ENCODE results near the gene LGALS7B. TPM values are rescaled to one million over a fixed set of nuclear protein-coding genes. Genes with fewer than 3 reads are reported as not detected.
"Not testable (repeated sequence)": the region's sequence is repeated elsewhere in the genome, so short reads cannot be mapped to it uniquely, and the experiment has no call there.

LGALS7B gene
- polyA plus RNA-seq, 1 donor from 2014 or later, result not detected

DNA sequence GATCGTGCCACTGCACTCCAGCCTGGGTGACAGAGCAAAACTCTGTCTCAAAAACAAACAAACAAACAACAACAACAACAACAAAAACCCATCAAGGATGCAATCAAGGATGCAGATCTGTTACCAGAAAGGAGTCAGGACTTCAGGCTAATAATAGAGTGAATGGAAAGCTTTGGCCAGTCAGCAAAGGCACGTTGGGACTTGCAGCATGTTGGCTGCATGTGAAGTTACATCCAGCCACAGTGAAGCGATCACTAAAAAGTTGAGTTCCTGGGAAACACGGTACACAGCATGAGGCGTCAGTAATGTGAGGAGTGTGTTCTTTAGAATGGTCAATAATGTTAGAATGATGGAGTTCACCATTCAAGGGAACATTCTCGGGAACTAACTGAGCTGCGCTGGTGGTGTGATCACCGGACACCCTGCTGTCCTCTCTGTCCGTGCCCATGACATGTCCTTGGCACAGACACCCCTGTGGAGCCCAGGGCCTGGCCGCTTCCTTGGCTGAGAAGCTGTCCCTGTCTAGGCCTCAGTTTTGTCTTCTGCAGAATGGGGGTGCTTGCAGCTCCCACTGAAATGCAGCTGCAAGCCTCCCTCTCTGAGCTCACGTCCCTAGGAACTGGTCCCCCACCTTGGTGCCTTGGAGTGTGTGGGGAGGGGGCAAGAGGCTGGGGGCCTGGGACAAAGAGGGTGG is 2.3 kb upstream of the LGALS7B start:
- Histone ChIP-seq H4K20me1 (ENCODE audit: insufficient read depth) (no peaks in the 10 kb centered on the region), H3K4me3 (ENCODE audit: low read length) (no peak overlapping the region), H2AFZ (ENCODE audit: low read depth, low read length) (no peak overlapping the region), H3K79me2 (replicated peaks; ENCODE audit: insufficient read depth, low read length) (no peaks in the 10 kb centered on the region), H3K4me2 (ENCODE audit: low read length) (no peak overlapping the region), H3K9me2 (ENCODE audit: insufficient read depth, low read length) (no peaks in the 10 kb centered on the region), H3K9me3 (ENCODE audit: low read length) (no peaks in the 10 kb centered on the region), H3K9ac (ENCODE audit: low read length) (no peak overlapping the region), H3F3A (ENCODE audit: insufficient read depth, low read length, poor library complexity, severe bottlenecking) (no peaks in the 10 kb centered on the region), H3K27me3 (ENCODE audit: insufficient read depth, low read depth, low read length) (no peaks in the 10 kb centered on the region), H3K36me3 (ENCODE audit: insufficient read depth, low read length) (no peaks in the 10 kb centered on the region), H3K27ac (ENCODE audit: low read length) (no peak overlapping the region)
- TF ChIP-seq EZH2 (IDR thresholded peaks at IDR 0.05; ENCODE audit: borderline replicate concordance, insufficient read depth, low read length, poor library complexity, severe bottlenecking) (no peak), POLR2AphosphoS5 (IDR thresholded peaks at IDR 0.05) (no peak), SMC3 (conservative IDR thresholded peaks at IDR 0.05; ENCODE audit: poor library complexity) (no peak), MXI1 (conservative IDR thresholded peaks at IDR 0.05; ENCODE audit: poor library complexity, severe bottlenecking) (no peak), RAD21 (conservative IDR thresholded peaks at IDR 0.05) (no peak), TAF1 (IDR thresholded peaks at IDR 0.05; ENCODE audit: low read depth) (no peak), EP300 (conservative IDR thresholded peaks at IDR 0.05; ENCODE audit: poor library complexity, severe bottlenecking) (no peak), CTCF (IDR thresholded peaks at IDR 0.05; ENCODE audit: poor library complexity, severe bottlenecking) (no peak)
- TF ChIP-seq, protein P1, sequence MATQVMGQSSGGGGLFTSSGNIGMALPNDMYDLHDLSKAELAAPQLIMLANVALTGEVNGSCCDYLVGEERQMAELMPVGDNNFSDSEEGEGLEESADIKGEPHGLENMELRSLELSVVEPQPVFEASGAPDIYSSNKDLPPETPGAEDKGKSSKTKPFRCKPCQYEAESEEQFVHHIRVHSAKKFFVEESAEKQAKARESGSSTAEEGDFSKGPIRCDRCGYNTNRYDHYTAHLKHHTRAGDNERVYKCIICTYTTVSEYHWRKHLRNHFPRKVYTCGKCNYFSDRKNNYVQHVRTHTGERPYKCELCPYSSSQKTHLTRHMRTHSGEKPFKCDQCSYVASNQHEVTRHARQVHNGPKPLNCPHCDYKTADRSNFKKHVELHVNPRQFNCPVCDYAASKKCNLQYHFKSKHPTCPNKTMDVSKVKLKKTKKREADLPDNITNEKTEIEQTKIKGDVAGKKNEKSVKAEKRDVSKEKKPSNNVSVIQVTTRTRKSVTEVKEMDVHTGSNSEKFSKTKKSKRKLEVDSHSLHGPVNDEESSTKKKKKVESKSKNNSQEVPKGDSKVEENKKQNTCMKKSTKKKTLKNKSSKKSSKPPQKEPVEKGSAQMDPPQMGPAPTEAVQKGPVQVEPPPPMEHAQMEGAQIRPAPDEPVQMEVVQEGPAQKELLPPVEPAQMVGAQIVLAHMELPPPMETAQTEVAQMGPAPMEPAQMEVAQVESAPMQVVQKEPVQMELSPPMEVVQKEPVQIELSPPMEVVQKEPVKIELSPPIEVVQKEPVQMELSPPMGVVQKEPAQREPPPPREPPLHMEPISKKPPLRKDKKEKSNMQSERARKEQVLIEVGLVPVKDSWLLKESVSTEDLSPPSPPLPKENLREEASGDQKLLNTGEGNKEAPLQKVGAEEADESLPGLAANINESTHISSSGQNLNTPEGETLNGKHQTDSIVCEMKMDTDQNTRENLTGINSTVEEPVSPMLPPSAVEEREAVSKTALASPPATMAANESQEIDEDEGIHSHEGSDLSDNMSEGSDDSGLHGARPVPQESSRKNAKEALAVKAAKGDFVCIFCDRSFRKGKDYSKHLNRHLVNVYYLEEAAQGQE (IDR thresholded peaks at IDR 0.05; ENCODE audit: borderline replicate concordance), result no peak

GRCh38 chr19:38790507-38791403 is 1.8 kb downstream of the LGALS7B start:
- H3K4me3 ChIP-seq (ENCODE audit: low read length); H3K9me2 ChIP-seq (ENCODE audit: insufficient read depth, low read length); H3K79me2 ChIP-seq (replicated peaks; ENCODE audit: insufficient read depth, low read length); H3K27ac ChIP-seq (ENCODE audit: low read length); H3K36me3 ChIP-seq (ENCODE audit: insufficient read depth, low read length); H3K4me2 ChIP-seq (ENCODE audit: low read length); H2AFZ ChIP-seq (ENCODE audit: low read depth, low read length); H3F3A ChIP-seq (ENCODE audit: insufficient read depth, low read length, poor library complexity, severe bottlenecking); H4K20me1 ChIP-seq (ENCODE audit: insufficient read depth); H3K9ac ChIP-seq (ENCODE audit: low read length); H3K9me3 ChIP-seq (ENCODE audit: low read length): not testable (repeated sequence)
- H3K27me3 ChIP-seq (ENCODE audit: insufficient read depth, low read depth, low read length), result peaks cover 17% of the 10 kb centered on the region

- H3K27ac ChIP-seq (ENCODE audit: low read length); H3K4me2 ChIP-seq (ENCODE audit: low read length); H3K9me3 ChIP-seq (ENCODE audit: low read length); H4K20me1 ChIP-seq (ENCODE audit: insufficient read depth); H3K9me2 ChIP-seq (ENCODE audit: insufficient read depth, low read length); H3K4me3 ChIP-seq (ENCODE audit: low read length); H3K36me3 ChIP-seq (ENCODE audit: insufficient read depth, low read length); H3F3A ChIP-seq (ENCODE audit: insufficient read depth, low read length, poor library complexity, severe bottlenecking); H2AFZ ChIP-seq (ENCODE audit: low read depth, low read length); H3K9ac ChIP-seq (ENCODE audit: low read length); H3K79me2 ChIP-seq (replicated peaks; ENCODE audit: insufficient read depth, low read length): not testable (repeated sequence)
- peaks cover 17% of the 10 kb centered on the region for H3K27me3 ChIP-seq (ENCODE audit: insufficient read depth, low read depth, low read length)
Observed at GRCh38 chr19:38791451-38792064, 2.6 kb downstream of the LGALS7B start.
